HG02884 (cell line): ENCODE measurements around the gene POLR2A.

Experiments
- ATAC-seq: cut with Tn5 transposase; IDR thresholded peaks from one replicate; pipeline ENCODE4 v1.9.1; 2021; ENCODE audit warnings: mild to moderate bottlenecking, moderate library complexity; ENCODE audit not compliant: unreplicated experiment

The POLR2A gene

DNA sequence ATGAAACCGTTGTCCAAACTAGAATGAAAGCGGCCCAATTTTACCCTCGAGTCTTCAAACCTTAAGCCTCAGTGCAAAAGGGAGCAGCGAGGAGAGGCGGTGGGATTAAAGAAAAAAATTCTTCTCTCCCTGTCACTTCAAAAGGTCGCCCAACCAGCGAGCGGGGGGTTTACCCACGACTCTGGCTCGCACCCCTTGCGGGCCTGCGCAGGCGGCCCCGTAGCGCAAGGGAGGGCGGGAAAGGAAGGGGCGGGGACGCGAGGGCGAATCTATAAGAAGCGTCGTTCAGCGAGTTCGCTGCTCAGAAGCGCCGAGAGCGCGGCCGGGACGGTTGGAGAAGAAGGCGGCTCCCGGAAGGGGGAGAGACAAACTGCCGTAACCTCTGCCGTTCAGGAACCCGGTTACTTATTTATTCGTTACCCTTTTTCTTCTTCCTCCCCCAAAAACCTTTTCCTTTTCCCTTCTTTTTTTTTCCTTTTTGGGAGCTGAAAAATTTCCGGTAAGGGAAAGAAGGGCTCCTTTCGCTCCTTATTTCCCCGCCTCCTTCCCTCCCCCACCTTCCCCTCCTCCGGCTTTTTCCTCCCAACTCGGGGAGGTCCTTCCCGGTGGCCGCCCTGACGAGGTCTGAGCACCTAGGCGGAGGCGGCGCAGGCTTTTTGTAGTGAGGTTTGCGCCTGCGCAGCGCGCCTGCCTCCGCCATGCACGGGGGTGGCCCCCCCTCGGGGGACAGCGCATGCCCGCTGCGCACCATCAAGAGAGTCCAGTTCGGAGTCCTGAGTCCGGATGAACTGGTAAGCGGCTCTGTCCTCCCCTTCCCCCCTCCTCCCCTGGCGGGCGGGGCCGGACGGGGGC, at the start of gene POLR2A:
Gene POLR2A, plus strand, starts transcription at position 300 of the 852 bp plus-strand sequence.
- peak; percentile 56 for ATAC-seq

GRCh38 chr17:7435676-7436555, 48.2 kb upstream of the POLR2A start:
- peak; percentile 9 for ATAC-seq

GRCh38 chr17:7436556-7437368, 47.4 kb upstream of the POLR2A start:
- no peak for ATAC-seq

GRCh38 chr17:7437369-7437863, 46.8 kb upstream of the POLR2A start:
- no peak for ATAC-seq

DNA sequence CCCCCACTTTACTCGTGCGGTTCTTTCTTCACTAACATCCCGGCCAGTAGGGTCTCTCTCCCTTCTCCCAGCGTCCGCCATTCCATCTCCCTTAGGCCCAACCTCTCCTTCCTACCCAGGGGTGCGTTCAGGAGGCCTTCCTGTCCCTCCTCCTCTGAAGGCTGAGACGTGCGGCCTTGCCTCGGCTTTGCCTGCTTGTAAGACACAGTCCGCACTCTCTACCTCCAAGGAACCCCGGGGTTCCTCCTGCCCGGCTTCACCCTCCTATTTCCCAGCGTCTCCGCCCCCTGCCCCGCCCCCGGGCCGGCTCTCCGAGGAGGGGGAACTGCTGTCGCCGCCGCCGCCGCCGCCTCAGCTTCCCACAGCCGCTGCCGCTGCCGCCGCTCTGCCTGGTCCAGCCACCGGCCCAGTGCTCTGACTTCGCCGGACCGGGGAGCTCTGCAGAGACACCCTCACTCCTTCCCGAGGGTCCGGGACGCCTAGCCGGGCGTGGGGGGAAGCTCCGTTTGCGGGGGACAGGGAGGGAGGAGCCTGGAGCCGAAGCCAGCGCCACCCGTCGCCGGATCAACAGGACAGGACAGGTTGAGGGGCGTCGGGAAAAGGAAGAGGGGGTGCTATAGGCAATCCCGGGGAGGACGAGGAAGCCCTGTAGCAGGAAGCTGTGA, 46.1 kb upstream of the POLR2A start:
- ATAC-seq: no peak

DNA sequence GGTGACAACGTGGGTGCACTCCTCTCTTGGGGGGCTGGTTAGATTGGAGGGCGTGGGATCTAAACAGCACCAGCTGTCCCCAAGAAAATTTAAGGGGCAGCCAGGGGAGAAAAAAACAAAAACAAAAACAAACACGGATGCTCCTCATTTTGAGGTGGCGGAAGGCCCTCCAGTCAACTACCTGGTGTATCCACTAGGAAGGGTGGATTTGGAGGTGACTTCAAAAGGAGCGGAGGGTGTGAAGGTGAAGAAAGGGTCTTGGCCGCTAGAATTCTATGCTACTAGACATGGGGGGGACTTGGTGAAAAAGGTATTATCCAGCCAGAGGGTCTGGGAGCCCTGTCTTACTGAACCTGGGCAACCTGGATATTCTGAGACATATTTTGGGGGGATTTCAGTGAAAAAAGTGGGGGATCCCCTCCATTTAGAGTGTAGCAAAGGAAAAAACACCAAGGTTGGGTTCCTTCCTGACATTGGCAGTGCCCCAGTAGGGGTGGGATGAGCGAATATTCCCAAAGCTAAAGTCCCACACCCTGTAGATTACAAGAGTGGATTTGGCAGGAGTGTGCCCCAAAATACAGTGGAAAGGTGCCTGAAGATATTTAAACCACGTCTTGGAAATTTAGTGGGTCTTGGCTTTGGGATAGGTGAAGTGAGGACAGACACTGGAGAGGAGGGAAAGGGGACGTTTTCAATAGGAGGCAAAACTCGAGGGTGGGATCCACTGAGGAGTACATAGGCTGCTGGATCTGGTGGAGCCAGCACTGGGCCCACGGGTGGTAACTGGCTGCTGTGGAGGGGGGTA, 45.3 kb upstream of the POLR2A start:
- ATAC-seq: no peak

GRCh38 chr17:7439462-7440112, 44.6 kb upstream of the POLR2A start, which contains the start of gene FGF11:
FGF11 (plus strand) TSS chr17:7439512; CDS start chr17:7439621, 109 bp downstream.
- no peak for ATAC-seq

GRCh38 chr17:7440113-7440833, 43.9 kb upstream of the POLR2A start:
- no peak for ATAC-seq

- ATAC-seq: no peak
These were observed 43.4 kb upstream of the POLR2A start for GRCh38 chr17:7440834-7441195.

GRCh38 chr17:7441266-7441665, 42.9 kb upstream of the POLR2A start:
- no peak for ATAC-seq

DNA sequence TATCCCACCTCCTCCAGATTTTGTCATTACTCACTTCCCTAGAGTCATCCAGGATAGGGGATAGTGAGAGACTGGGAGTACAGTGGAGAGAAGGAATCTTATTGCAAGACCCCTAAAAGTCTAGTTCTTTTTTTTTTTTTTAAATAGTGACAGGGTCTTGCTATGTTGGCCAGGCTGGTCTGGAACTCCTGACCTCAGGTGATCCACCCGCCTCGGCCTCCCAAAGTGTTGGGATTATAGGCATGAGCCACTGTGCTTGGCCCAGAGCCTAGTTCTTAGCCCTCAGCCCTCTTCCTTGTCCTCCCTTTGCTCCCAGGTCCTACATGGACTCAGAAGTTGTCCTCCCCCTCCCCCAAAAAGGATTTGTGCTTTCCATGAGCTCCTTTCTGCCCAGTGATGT, 42.0 kb upstream of the POLR2A start:
- no peak for ATAC-seq

- no peak for ATAC-seq
These were observed 40.4 kb upstream of the POLR2A start for GRCh38 chr17:7443499-7444485.

DNA sequence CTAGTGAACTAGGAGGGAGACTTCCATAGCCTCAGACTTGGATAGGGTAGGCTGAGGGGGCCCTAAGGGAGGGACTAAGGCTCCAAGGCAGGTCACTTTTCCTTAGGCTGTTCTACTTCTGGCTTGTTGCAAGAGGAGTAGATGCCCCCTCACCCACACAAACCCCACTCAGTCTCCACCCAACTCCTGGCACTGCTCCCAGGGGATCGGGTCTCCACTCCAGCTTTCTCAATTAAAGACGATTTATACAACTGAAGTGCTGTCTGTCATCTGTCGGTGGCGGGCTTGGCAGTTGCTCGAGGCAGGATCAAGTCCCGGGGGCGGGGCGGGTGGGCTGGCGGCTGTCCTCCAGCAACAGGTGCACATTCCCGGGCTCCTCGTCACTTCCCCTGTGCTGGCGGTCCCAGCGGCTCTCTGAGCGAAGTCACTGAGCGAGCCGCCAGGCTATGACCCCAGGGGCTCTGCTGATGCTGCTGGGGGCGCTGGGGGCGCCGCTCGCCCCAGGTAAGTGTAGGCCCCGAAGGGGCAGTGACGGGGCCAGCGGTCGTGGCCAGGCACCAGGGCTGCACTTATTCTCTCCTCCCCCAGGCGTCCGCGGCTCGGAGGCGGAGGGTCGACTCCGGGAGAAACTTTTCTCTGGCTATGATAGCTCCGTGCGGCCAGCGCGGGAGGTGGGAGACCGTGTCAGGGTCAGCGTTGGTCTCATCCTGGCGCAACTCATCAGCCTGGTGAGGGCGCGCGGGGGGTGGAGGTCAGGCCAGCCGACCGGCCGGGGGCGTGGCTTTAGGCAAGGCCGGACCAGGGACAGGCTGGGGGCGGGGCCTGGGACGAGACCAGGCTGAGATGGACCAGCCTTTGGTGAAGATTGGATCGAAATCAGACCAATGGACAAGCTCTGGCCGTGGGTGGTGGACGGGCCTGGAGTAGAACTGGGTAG, 39.2 kb upstream of the POLR2A start, which contains the start of gene CHRNB1:
Gene CHRNB1, plus strand, starts transcription at position 380 of the 937 bp plus-strand sequence. Its CDS starts 67 bp downstream, at position 447.
- no peak for ATAC-seq

DNA sequence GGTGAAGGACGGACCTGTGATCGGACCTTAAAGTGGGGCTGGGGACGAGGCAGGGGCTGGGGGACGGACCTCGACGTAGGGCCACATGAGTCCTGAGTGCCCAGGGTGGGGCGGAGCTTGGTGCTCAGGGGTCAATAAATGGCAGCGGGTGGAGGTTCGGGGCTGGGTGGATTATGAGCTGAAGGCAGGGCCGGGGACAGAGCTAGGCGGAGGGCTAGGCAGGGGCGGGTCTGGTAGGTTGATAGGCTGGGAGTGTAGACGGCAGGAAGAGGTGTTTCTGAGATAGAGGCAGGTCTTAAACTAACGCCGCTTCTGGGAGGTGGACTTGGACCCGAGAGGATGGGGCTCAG, 38.6 kb upstream of the POLR2A start:
- ATAC-seq: no peak

DNA sequence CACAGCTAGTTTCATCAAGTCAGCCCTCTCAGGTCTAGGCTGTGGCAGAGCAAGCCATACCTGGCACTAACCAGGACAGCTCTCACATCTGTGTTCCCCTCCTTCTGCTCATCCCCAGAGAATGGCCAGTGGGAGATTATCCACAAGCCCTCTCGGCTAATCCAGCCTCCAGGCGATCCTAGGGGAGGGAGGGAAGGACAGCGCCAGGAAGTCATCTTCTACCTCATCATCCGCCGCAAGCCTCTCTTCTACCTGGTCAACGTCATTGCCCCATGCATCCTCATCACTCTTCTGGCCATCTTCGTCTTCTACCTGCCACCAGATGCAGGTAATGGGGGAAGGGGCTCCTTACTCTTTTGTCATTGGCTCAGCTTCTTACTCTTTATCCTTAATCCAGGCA, 35.7 kb upstream of the POLR2A start:
- no peak for ATAC-seq

DNA sequence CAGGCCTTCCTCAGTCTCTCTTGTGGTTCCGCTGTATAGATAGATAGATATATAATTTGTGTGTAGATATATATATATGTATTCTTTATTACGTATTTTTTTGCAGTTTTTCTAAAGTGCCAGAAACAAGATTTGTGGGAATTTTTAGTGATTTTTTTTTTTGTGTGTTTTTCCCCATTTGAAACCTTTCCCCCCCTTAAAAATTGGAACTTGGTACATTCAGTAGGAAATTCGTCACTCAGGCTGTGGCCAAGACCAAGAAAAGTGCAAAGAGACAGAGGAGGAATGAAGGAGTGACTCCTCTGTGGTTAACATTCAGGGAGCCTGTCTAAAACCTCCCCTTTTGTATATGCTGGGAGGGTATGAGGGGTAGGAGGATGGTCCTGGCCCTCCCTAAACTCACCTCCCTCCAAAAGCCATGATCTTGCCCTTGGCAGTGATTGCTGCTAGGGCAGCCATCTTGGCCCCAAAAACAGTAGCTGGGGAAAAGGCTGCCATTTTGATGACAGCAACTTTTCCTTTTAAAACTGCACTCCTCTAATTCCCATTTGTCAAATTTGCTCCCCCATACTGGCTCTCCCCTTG, 24.1 kb upstream of the POLR2A start:
- no peak for ATAC-seq
